Measurements from ENCODE around the gene CRAT. TPM values are rescaled to one million over a fixed set of nuclear protein-coding genes. Genes with fewer than 3 reads are reported as not detected.
"Not testable (repeated sequence)": the region's sequence is repeated elsewhere in the genome, so short reads cannot be mapped to it uniquely, and the experiment has no call there.

The CRAT gene
- total RNA-seq, 4 donors from 2014 or later, result 59.6 to 91.2 (median 67.5) TPM

DNA sequence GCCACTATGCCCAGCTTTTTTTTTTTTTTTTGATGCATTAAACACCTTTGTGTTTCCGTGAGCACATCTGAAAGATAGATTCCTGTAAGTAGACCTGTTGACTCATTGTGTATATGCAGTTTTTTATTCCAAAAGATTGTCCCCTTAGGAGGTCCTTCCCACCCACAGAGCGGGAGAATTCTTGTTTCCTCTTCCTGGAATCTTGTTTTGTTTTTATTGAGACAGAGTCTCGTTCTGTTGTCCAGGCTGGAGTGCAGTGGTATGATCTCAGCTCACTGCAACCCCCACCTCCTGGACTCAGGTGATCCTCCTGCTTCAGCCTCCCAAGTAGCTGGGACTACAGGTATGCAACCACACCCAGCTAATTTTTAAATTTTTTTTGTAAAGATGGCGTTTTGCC lies 8.2 kb upstream of the CRAT start:
- WGBS, 2 donors (ENCODE audit: low coverage in 1 of 2), result 68 to 80% methylated on average over 1 to 4 of the region's 4 CpGs
- no peak overlapping the region for H3K4me3 ChIP-seq
- H3K4me1 ChIP-seq, result peaks cover 0 to 15% (median 0%) of the 10 kb centered on the region in 3 donors
- TF ChIP-seq EP300 (IDR thresholded peaks at IDR 0.05) (no peak), POLR2A (IDR thresholded peaks at IDR 0.05) (no peak), CTCF (IDR thresholded peaks at IDR 0.05) (no peak), POLR2AphosphoS5 (IDR thresholded peaks at IDR 0.05) (no peak)
- ATAC-seq, result no peak
- no peaks in the 10 kb centered on the region for H3K9me3 ChIP-seq
- no peaks in the 10 kb centered on the region for H3K27me3 ChIP-seq
- no peak overlapping the region for H3K27ac ChIP-seq
- H3K36me3 ChIP-seq, result peaks cover 0 to 35% of the 10 kb centered on the region in 2 donors

DNA sequence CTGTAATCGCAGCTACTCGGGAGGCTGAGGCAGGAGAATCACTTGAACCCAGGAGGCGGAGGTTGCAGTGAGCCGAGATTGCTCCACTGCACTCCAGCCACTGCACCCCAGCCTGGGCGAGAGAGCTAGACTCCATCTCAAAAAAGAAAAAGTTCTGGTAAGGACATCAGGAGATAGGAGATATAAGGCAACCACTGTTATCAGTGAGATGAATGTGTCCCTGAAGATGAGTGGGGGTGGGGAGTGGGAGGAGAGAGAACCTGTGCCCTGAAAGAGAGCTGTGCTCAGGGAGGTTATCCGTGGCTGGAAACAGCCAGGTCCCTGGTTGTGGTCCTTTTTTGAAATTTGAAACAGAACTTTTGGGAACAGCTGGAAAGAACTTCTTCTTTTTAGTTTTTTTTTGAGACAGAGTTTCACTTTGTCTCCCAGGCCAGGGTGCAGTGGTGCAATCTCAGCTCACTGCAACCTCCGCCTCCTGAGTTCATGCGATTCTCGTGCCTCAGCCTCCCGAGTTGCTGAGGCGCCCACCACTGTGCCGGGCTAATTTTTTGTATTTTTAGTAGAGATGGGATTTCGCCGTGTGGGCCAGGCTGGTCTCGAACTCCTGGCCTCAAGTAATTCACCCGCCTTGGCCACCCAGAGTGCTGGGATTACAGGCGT lies 3.2 kb upstream of the CRAT start:
- Histone ChIP-seq H3K36me3 (no peaks in the 10 kb centered on the region), H3K9me3 (no peaks in the 10 kb centered on the region), H3K27me3 (no peaks in the 10 kb centered on the region), H3K27ac (no peak overlapping the region), H3K4me3 (no peak overlapping the region), H3K4me1 (peaks cover 0 to 53% (median 21%) of the 10 kb centered on the region in 3 donors)
- TF ChIP-seq CTCF (IDR thresholded peaks at IDR 0.05) (no peak), POLR2AphosphoS5 (IDR thresholded peaks at IDR 0.05) (no peak), EP300 (IDR thresholded peaks at IDR 0.05) (no peak), POLR2A (IDR thresholded peaks at IDR 0.05) (no peak)
- 80 to 88% methylated on average over 1 to 12 of the region's 17 CpGs for WGBS, 2 donors (ENCODE audit: low coverage in 1 of 2)
- ATAC-seq, result no peak

DNA sequence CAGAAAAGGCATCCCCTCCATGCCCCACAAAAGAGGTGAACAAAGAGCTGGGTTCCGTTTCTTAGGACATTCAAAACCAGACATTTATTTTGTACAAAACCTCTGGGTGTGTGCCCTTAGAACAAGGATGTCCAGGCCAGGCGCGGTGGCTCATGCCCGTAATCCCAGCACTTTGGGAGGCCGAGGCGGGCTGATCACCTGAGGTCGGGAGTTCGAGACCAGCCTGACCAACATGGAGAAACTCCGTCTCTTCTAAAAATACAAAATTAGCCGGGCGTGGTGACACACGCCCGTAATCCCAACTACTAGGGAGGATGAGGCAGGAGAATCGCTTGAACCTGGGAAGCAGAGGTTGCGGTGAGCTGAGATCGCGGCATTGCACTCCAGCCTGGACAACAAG lies 1.9 kb upstream of the CRAT start:
- H3K4me3 ChIP-seq, result peak overlapping the region in 1 of 2 donors; percentile 97
- not testable (repeated sequence) for H3K27me3 ChIP-seq, ATAC-seq, H3K9me3 ChIP-seq, H3K36me3 ChIP-seq
- peaks cover 0 to 62% (median 27%) of the 10 kb centered on the region in 3 donors for H3K4me1 ChIP-seq
- H3K27ac ChIP-seq, result peak overlapping the region in 1 of 4 donors; percentile 97
- 85% methylated on average over 8 of the region's 17 CpGs; no CpG with 5 or more reads in 1 of the 2 donors for WGBS, 2 donors (ENCODE audit: low coverage in 1 of 2)

DNA sequence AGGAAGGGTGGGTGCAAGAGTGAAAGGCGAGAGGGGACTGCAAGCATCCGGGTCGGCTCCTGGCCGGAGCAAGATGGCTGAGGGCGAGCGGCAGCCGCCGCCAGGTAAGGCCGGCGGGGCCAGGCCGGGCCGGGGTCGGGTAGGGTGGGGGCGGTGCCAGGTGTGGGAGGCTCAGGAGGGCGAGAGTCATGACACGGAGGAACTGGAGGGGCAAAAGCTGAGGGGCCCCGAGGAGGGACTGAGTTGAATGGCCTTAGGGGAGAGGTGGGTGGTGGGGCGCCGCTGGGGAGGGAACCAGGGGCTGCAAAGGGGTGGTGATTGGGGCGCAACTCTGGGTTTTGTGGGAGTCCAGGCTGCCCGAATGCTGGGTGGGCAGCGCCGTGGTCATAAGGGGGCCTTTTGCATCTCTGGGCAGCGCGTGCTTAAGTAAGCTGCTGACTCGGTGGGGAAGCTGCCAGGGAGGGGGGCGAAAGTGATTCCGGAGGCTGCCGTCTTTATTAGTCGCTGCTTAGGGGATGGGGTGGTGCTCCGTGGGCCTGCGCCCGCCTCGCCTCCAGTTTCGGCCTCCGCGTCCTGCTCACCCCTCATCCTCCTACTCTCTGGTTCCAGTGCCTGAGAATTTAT lies 1.0 kb upstream of the CRAT start:
- Histone ChIP-seq H3K4me3 (peak overlapping the region; percentile 90 to 97), H3K36me3 (peaks cover 0 to 15% of the 10 kb centered on the region in 2 donors), H3K27me3 (no peaks in the 10 kb centered on the region), H3K4me1 (peaks cover 0 to 62% (median 27%) of the 10 kb centered on the region in 3 donors), H3K9me3 (no peaks in the 10 kb centered on the region), H3K27ac (peak overlapping the region; percentile 90 to 98 (median 96))
- TF ChIP-seq POLR2AphosphoS5 (IDR thresholded peaks at IDR 0.05), result no peak
- no peak for TF ChIP-seq CTCF (IDR thresholded peaks at IDR 0.05)
- TF ChIP-seq EP300 (IDR thresholded peaks at IDR 0.05), result no peak
- no peak for TF ChIP-seq POLR2A (IDR thresholded peaks at IDR 0.05)
- 0% methylated on average over 8 to 10 of the region's 37 CpGs for WGBS, 2 donors (ENCODE audit: low coverage in 1 of 2)
- no peak for ATAC-seq

DNA sequence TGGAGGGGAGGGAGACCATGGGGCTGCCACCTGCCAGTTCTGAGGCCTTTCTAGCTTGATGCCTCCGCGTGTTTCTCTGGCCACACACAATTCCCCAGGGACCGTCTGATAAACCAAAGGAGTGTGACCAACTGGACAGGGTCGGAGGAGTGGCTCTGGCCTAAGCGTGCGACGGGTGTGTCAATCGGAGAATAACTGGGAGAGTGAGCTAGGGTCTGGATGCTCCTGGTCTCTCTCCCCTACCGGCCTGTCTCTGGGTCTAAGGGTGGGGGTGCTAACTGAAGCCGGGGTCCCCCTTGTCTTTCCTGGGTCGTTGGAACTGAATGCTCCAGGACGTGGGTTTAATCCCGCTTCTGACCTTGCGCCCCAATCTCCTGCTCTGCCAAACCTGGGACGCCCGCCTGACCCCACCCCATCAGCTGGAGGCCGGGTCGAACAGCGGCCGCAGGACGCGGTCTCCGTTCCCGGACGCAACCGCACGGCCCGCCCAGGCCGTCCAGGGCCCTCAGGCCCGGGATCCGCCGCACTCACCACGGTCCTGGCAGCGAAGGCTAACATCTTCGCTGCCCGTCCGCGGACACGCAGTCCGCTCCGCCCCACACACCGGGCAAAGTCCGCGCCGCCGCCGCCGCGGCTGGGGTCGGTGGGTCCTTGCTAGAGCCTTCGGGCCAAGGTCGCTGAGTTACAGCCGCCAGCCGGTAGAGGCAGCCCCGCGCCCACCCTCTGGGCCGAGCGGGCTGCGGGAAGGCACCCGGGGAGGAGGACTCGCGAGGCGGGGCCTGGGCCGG lies 447 bp downstream of the CRAT start:
- peak overlapping the region; percentile 67 to 98 (median 96) for H3K27ac ChIP-seq
- WGBS, 2 donors (ENCODE audit: low coverage in 1 of 2), result 31 to 35% methylated on average over 2 to 6 of the region's 64 CpGs
- peak in 1 of 4 experiments; percentile 17 for TF ChIP-seq CTCF (IDR thresholded peaks at IDR 0.05)
- no peak for TF ChIP-seq EP300 (IDR thresholded peaks at IDR 0.05)
- TF ChIP-seq POLR2A (IDR thresholded peaks at IDR 0.05), result no peak
- TF ChIP-seq POLR2AphosphoS5 (IDR thresholded peaks at IDR 0.05), result no peak
- no peaks in the 10 kb centered on the region for H3K9me3 ChIP-seq
- H3K27me3 ChIP-seq, result no peaks in the 10 kb centered on the region
- peaks cover 0 to 30% of the 10 kb centered on the region in 2 donors for H3K36me3 ChIP-seq
- H3K4me3 ChIP-seq, result peak overlapping the region; percentile 90 to 97
- peak; percentile 38 for ATAC-seq
- H3K4me1 ChIP-seq, result peaks cover 0 to 60% (median 27%) of the 10 kb centered on the region in 3 donors
